ENCODE data around the gene UBASH3A.

- TF ChIP-seq CTCF (optimal IDR thresholded peaks at IDR 0.05 in 1 of 3, IDR thresholded peaks at IDR 0.05 in 1 of 3, conservative IDR thresholded peaks at IDR 0.05 in 1 of 3; ENCODE audit: extremely low read depth in 1 of 3, insufficient read depth in 2 of 3, low read length in 3 of 3) (no peak), EZH2 (IDR thresholded peaks at IDR 0.05; ENCODE audit: low read length) (no peak)
Observed at GRCh38 chr21:42479582-42479981, 75.9 kb downstream of the UBASH3A start.
